ENCODE data around the gene KCNJ9.

GRCh38 chr1:160139840-160140239 lies 58.5 kb downstream of the KCNJ9 start:
- TF ChIP-seq EZH2 (IDR thresholded peaks at IDR 0.05; ENCODE audit: borderline replicate concordance, insufficient read depth, low read depth, low read length, poor library complexity, severe bottlenecking) (no peak), CTCF (IDR thresholded peaks at IDR 0.05) (no peak)
